IgD-negative memory B cell (primary cell): ENCODE data around the gene STK25. TPM values are rescaled to one million over a fixed set of nuclear protein-coding genes. Genes with fewer than 3 reads are reported as not detected.

Experiments
- H3K27ac Mint-ChIP-seq, 3 donors: one replicate each; pipeline ENCODE4 v1.8.0; 2020 to 2022; ENCODE audit warnings: mild to moderate bottlenecking in 3 of 3, mixed read lengths in 3 of 3, moderate library complexity in 1 of 3
- H3K27me3 Mint-ChIP-seq: one replicate; pipeline ENCODE4 v1.8.0; 2021; ENCODE audit warnings: mixed read lengths
- H3K36me3 Mint-ChIP-seq: one replicate; pipeline ENCODE4 v1.8.0; 2020; ENCODE audit warnings: mild to moderate bottlenecking, mixed read lengths
- H3K4me1 Mint-ChIP-seq, 3 donors: one replicate each; pipeline ENCODE4 v1.8.0; 2020 to 2022; ENCODE audit warnings: mixed read lengths in 3 of 3, mild to moderate bottlenecking in 1 of 3
- H3K4me3 Mint-ChIP-seq, 4 donors: one replicate each; pipeline ENCODE4 v1.8.0; 2020 to 2022; ENCODE audit warnings: mild to moderate bottlenecking in 4 of 4, mixed read lengths in 4 of 4, moderate library complexity in 3 of 4
- H3K9me3 Mint-ChIP-seq, 3 donors: one replicate each; pipeline ENCODE4 v1.8.0; 2020 to 2021; ENCODE audit warnings: mixed read lengths in 3 of 3, mild to moderate bottlenecking in 1 of 3
- polyA plus RNA-seq: library from polyadenylated mRNA; unstranded; fragments of 300-500 nt; fragmentation: Illumina TruSeq; gene quantifications from one replicate; pipeline ENCODE4 v1.2.3, GENCODE V29; 2021

Gene STK25
- polyA plus RNA-seq, 1 donor from 2014 or later = 90.5 TPM

DNA sequence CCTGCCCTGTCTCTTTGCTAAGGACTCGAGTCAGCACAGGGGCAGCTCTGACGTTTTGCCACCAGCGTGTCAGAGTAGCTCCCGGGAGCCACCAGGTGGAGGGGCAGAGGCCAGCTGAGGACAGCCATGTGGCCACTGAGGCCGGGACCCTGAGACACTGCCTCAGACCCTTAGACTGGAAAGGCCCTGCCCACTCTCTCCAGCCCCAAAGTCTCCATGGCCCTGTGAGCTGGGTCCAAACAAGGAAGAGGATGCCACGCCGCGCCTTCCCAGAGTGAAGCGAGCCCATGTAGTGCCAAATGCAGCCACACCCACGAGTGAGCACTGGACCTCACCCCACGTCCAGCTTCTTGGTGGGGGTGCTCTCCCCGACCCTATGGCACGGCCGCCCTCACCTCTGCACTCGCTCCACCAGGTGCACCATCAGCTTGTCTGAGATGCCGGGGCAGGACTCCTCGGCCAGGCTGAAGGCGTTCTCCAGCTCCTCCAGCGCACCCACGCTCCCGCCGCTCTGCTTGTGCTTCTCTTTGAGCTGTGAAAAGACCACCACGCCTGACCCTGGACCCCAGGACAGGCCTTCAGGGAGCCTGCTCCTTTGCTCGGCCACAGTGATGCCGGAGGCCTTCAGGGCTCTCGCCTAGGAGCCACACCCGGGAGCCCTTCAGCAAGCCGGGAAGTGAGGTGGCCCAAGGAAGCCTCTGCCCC lies 12.2 kb downstream of the STK25 start:
- Mint-ChIP-seq H3K27ac (no peak overlapping the region), H3K9me3 (no peaks in the 10 kb centered on the region), H3K4me1 (no peaks in the 10 kb centered on the region), H3K4me3 (no peak overlapping the region), H3K36me3 (no peaks in the 10 kb centered on the region), H3K27me3 (no peaks in the 10 kb centered on the region)

DNA sequence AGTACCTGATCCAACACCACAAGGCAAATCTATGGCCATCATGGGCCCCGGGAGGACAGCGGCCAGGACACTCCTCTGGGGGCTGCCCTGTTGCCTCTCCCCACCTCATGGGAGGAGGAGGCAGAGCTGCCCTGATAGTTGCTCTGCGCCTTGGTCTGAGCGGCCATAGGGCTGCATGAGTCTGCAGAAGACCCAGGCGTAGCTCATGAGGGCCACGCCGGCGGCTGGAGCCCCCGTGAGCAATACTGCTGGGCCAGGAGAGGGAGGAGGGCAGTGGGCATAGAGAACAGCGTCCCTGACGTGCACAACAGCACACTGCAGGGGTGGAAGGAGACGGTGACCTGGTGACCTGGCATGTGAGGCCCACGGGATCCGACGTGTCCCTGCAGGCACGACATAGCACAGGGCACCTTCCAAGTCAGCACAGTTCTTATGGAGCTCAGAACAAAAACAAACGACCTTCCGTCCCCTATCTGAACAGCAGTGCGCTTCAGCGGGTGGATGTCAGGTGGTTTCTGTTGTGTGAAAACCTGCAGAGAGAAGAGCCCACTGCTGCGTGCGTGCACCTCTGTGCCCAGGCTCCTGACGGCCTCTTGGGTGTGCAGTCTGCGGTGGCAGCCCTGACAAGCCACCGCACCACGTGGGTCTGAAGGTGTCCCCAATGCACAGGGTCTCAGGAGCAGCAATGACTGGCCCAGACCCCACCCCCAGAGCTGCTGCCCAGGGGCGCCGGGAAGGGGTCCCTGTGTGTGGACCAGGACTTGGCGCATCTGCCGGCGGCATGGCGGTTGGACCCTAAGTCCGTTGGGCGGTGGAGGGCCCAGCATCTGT lies 13.0 kb downstream of the STK25 start:
- Mint-ChIP-seq H3K9me3 (no peaks in the 10 kb centered on the region), H3K36me3 (no peaks in the 10 kb centered on the region), H3K4me3 (no peak overlapping the region), H3K27ac (no peak overlapping the region), H3K27me3 (no peaks in the 10 kb centered on the region), H3K4me1 (no peaks in the 10 kb centered on the region)

DNA sequence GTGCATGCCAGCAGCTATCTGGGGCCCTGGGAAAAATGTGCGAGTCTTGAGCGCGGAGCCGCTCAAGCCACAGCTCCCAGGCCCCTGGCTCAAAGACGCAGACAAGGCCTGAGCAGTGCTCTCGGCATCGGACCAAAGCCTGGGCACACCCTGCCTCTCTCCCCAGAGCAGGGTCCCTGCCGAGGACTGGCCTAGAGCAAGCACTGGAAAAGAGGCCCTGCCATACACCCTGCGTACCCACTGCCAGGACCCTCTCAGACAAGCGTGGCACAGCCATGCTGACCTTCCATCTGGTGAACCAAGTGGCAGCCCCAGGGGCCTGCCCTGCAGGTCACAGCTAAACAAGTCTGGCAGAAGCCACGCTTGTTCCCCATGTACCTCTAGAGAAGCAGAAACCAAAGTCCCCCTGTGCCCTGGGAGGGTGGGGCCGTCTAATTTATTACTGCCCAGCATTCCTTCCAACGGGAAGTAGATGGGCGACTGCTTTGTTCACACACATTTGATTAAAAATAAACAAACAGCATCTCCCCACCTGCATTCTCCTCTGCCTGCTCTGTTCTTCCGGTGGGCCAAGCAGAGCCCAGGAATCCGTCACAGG lies 14.0 kb downstream of the STK25 start:
- Mint-ChIP-seq H3K9me3 (no peaks in the 10 kb centered on the region), H3K4me1 (no peaks in the 10 kb centered on the region), H3K36me3 (no peaks in the 10 kb centered on the region), H3K27ac (no peak overlapping the region), H3K4me3 (no peak overlapping the region), H3K27me3 (no peaks in the 10 kb centered on the region)

- Mint-ChIP-seq H3K27ac (no peak overlapping the region), H3K4me1 (no peaks in the 10 kb centered on the region), H3K4me3 (no peak overlapping the region), H3K27me3 (no peaks in the 10 kb centered on the region), H3K9me3 (no peaks in the 10 kb centered on the region), H3K36me3 (peaks cover 2% of the 10 kb centered on the region)
These were observed 15.3 kb downstream of the STK25 start for GRCh38 chr2:241493092-241493491.

- Mint-ChIP-seq H3K27me3 (no peaks in the 10 kb centered on the region), H3K4me1 (no peaks in the 10 kb centered on the region), H3K27ac (no peak overlapping the region), H3K9me3 (no peaks in the 10 kb centered on the region), H3K4me3 (no peak overlapping the region), H3K36me3 (peaks cover 2% of the 10 kb centered on the region)
These were observed 16.2 kb downstream of the STK25 start for GRCh38 chr2:241492174-241492565.

GRCh38 chr2:241491549-241492173 lies 16.7 kb downstream of the STK25 start:
- no peaks in the 10 kb centered on the region for H3K27me3 Mint-ChIP-seq
- H3K4me1 Mint-ChIP-seq = no peaks in the 10 kb centered on the region
- H3K4me3 Mint-ChIP-seq = no peak overlapping the region
- H3K27ac Mint-ChIP-seq = no peak overlapping the region
- H3K9me3 Mint-ChIP-seq = no peaks in the 10 kb centered on the region
- H3K36me3 Mint-ChIP-seq = peaks cover 7% of the 10 kb centered on the region

DNA sequence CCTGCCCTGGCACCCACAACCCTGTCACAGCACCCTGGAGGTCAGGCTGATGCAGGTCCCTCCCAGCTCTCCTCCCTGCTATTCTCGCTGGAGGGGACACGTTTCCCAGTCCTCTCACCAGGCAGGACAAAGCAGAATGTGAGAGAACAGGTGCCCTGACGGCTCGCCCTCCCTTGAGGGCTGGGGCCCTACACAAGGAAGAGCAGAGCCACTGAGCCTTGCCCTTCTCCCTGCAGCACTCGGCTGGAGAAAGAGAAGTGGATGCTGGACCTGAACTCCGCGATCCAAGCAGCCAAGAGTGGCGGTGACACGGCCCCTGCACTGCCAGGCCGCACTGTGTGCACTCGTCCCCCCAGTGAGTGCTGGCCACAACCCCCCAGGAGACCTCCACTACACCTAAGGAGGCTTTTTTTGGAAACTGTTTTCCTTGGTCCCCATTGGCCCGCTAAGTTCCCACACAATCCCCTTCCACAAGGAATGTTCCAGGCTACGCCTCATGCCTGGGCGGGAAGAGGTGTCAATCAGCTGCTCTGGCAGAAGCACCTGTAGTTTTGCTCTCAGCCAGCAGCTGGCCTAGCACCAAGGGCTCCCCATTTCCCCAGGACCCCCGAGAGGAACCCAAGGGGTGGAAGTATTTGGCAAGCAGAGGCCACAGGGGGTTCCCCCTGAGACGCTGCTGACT lies 17.4 kb downstream of the STK25 start:
- Mint-ChIP-seq H3K27me3 (no peaks in the 10 kb centered on the region), H3K4me3 (no peak overlapping the region), H3K9me3 (no peaks in the 10 kb centered on the region), H3K36me3 (peaks cover 10% of the 10 kb centered on the region), H3K4me1 (no peaks in the 10 kb centered on the region), H3K27ac (no peak overlapping the region)

- Mint-ChIP-seq H3K36me3 (peaks cover 10% of the 10 kb centered on the region), H3K4me3 (no peak overlapping the region), H3K9me3 (no peaks in the 10 kb centered on the region), H3K27ac (peak overlapping the region in 1 of 3 donors; percentile 31), H3K27me3 (no peaks in the 10 kb centered on the region), H3K4me1 (no peaks in the 10 kb centered on the region)
These were observed 18.4 kb downstream of the STK25 start for GRCh38 chr2:241489733-241490680.

DNA sequence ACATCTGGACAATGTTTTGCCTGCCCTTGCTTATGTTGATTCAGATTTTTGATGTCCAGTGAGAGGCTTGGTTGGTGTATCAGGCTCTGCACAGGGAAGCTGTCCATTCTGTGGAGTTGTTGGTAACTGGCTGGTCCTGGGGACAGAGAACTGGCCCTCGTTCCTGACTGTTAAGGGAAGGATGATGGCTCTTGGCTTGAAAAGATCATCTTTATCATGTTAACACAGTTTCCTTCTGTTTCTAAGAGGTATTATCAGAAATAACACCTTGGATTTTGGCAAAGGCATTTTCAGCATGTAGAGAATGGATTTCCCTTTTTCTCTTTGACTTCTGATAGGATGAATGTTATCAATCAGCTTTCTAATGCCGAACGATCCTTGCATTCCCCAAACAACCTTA lies 19.3 kb downstream of the STK25 start:
- Mint-ChIP-seq H3K9me3 (no peaks in the 10 kb centered on the region), H3K27ac (peak overlapping the region in 1 of 3 donors; percentile 83), H3K27me3 (no peaks in the 10 kb centered on the region), H3K4me1 (no peaks in the 10 kb centered on the region), H3K4me3 (no peak overlapping the region), H3K36me3 (peaks cover 12% of the 10 kb centered on the region)

GRCh38 chr2:241485172-241485911 lies 23.0 kb downstream of the STK25 start:
- H3K27ac Mint-ChIP-seq = no peak overlapping the region

GRCh38 chr2:241483305-241483704 lies 25.1 kb downstream of the STK25 start:
- H3K4me1 Mint-ChIP-seq = no peaks in the 10 kb centered on the region
- H3K4me3 Mint-ChIP-seq = no peak overlapping the region
- H3K27ac Mint-ChIP-seq = no peak overlapping the region
- H3K27me3 Mint-ChIP-seq = no peaks in the 10 kb centered on the region
- H3K9me3 Mint-ChIP-seq = no peaks in the 10 kb centered on the region
- peaks cover 15% of the 10 kb centered on the region for H3K36me3 Mint-ChIP-seq

More at GRCh38 chr2:241485172-241485911, 23.0 kb downstream of the STK25 start:
- H3K27me3 Mint-ChIP-seq = no peaks in the 10 kb centered on the region
- no peaks in the 10 kb centered on the region for H3K9me3 Mint-ChIP-seq
- H3K4me1 Mint-ChIP-seq = no peaks in the 10 kb centered on the region
- no peak overlapping the region for H3K4me3 Mint-ChIP-seq
- H3K36me3 Mint-ChIP-seq = peaks cover 14% of the 10 kb centered on the region

DNA sequence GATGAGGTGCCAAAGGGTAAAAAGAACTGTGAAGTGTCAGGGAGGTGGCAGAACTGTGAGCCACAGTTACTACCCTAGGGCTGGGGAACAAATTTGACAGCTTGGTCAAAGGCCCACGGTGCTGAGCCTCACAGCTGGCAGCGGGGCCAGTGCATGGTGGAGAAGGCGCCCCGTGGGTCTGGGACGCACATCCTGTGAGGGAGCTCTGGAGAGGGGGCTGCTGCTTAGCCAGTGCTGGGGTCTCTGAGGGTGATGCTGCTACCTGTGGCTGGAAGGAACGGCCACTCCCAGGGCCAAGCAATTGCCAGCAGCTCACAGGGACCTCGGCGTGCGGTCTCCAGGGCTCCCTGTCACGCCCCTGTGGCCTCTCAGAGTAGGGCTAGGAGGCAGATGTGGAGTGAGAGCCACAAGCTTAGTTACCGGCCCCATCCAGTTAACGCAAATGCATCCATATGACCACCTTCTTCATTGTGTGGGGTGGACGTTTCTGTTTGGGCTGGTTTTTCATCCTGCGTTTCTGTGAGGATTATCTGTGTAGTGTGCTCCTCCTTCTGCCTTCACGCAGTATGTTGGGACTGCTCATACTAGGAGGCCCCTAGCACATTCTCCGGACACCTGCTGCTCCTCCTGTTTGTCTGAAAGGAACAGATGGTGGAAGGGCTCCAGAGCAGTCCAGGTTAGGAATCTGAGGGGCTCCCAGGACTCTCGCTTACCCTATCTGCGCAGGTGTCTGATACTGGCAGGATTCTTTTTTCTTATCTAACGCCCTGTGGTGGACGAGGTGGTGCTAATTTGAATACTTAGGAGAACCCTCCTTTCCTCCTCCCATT lies 26.0 kb downstream of the STK25 start:
- H3K36me3 Mint-ChIP-seq = peaks cover 18% of the 10 kb centered on the region
- H3K27ac Mint-ChIP-seq = no peak overlapping the region
- H3K4me1 Mint-ChIP-seq = no peaks in the 10 kb centered on the region
- H3K9me3 Mint-ChIP-seq = no peaks in the 10 kb centered on the region
- no peaks in the 10 kb centered on the region for H3K27me3 Mint-ChIP-seq
- no peak overlapping the region for H3K4me3 Mint-ChIP-seq

GRCh38 chr2:241481687-241482086 lies 26.7 kb downstream of the STK25 start:
- Mint-ChIP-seq H3K9me3 (no peaks in the 10 kb centered on the region), H3K36me3 (peaks cover 14% of the 10 kb centered on the region), H3K4me3 (no peak overlapping the region), H3K27me3 (no peaks in the 10 kb centered on the region), H3K27ac (no peak overlapping the region), H3K4me1 (no peaks in the 10 kb centered on the region)
